GM19023 (cell line): ENCODE results near the gene CCDC61.

ENCODE experiments used
- ATAC-seq: cut with Tn5 transposase; IDR thresholded peaks from one replicate; pipeline ENCODE4 v1.9.1; 2021; ENCODE audit warnings: mild to moderate bottlenecking, moderate library complexity; ENCODE audit not compliant: unreplicated experiment

The CCDC61 gene

DNA sequence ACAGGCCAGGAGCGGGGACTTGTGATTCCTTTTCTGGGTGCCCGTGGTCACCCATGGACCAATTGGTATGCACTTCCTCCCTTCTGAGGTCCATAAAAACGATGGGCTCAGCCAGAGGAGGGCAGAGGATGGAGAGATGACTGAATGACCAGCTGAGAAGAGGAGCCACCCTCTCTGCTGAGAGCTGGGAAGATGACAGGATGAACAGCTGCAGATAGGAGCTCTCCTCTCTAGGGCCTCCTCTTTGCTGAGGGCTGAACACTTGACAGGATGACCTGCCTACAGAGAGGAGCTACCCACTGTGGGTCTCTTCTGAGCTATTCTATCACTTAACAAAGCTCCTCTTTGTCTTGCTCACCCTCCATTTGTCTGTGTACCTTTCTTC, 41.5 kb downstream of the CCDC61 start:
- no peak for ATAC-seq

DNA sequence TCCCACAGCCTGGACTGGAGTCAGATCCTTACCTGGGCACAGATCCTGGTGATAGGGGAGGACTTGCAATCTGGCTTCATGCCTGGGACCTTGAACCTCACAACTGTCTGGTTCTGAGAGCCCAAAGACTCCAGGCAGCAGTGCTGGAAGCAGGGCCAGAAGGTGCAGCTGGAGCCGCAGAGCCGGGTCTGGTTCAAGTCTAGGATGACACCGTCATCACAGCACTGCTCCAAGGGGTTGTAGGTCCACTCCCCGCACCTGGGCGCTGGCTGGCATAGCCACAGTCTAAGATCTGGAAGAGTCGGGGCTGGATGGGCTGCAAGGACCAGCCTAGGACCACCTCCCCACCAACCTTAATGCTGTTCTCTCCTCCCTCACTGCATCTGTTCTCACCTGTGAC, 44.9 kb downstream of the CCDC61 start:
- ATAC-seq: no peak

DNA sequence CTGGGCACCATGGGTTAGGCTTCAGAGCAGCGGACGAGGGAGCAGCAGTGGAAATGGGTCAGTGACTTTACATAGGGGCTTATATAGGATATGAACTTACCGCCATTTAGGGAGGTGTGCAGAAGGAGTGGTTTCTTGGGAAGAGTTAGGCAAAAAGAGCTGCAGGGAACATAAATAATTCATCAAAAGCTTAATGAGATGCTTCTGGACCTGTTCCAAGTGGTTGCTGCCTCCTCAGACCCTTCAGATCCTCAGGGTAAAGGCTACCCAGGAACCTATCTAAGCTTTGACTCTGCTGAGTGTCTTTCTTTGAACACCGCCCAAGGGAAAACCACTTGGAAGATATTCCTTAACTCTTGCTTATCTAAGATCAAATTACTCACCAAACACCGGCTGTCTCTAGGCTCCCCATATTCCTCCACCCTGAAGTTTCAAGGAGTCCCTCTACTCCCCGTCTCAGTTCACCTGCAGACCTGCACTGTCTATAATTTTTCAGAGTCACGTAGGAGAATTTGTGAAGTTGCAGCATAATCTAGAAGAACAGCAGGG, 45.8 kb downstream of the CCDC61 start, which contains the start of gene IGFL4:
Gene IGFL4 (minus strand): TSS at position 51 of the 549 bp plus-strand sequence. CDS start 40 bp downstream, at position 11.
- no peak for ATAC-seq

DNA sequence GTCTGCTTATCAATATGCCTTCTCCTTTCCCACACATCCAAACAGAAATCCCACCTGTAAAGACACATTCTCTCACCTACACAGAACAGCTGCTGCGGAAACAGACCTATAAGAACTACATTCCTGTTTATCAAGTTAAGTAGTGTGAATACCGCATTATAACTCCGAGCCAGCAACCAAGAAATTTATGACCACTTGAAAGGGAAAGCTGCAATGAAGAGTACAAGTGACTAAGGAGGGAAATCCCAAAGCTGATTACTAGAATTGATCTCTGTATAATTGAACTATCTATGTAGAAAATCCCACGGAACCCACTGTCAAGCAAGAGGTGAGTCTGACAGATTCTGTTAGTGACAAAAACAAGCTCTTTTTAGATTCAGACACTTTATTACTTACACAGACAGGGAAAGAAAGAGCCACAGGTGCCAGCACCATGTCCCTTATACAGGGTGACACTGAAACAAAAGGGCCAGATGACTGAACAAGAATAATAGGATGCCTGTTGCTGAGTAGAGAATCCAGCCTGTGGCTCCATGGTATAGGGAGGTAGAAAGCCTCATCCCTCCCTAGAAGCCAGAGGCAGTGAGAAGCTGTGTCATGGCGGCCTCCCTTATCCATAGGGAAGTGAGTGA, 47.1 kb downstream of the CCDC61 start:
- ATAC-seq: no peak

DNA sequence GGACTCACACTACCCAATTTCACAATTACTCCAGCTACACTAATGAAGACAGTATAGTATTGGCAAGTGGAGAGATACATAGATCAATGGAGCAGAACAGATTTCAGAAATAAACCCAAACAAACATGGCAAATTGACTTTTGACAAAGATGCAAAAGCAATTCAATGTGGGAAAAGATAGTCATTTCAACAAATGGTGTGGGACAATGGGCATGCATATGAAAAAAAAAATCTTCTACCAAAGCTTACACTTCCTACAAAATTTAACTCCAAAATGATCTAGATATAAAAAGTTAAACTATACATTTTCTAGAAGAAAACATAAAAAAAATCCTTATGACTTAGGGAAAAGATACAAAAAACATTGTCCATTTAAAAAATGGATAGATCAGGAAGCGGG, 48.3 kb downstream of the CCDC61 start:
- ATAC-seq: no peak

DNA sequence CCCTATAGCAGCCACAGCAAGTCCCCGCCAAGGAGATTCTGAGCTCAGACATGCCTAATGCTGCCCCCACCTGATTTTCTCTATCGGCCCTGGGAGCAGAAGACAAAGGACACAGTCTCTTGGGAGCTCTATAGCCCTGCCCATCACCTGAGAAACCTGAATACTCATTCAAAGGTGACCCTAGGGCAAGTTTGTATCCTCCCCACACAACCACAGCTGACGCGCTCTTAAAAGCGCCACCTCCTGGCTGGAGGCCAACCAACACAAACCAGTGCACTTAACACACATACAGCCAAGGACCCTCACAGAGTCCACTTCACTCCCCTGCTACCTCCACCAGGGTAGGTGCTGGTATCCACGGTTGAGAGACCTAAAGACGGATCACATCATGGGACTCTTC, 54.3 kb downstream of the CCDC61 start:
- no peak for ATAC-seq

DNA sequence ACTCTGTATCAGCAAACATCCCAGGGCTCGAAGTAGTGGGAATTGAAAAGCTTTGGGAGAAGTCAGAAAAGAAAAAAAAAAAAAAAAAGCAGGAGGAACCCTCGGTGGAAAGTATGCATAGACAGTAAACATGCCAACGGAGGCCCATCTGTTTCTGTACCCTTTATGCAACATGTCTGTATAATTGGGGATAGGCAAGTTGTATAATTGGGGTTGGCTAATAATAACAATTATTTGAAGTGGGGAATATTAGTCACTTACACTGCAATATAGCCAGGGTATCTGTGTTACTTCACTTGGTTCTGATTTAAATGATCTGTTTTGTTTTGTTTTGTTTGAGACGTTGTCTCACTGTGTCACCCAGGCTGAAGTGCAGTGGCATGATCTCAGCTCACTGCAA, 57.6 kb downstream of the CCDC61 start:
- no peak for ATAC-seq

DNA sequence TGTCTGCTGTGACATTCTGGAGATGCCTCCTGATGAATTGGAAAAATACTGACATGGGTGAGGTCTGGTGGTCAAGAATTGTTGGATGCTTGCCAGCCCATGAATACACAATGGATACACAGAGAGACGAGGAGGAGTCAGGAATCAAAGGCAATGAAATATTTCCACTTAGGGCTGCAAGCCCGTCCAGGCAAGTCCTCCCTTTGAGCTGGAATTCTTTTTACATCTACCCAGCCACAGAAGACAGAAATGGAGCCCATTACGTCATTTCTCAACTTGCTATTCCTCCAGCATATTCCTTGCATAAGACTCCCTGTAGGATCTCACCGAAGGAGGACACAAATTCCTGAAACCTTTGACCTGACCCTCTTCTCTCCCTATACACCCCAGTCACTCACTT, 61.3 kb downstream of the CCDC61 start:
- ATAC-seq: no peak

DNA sequence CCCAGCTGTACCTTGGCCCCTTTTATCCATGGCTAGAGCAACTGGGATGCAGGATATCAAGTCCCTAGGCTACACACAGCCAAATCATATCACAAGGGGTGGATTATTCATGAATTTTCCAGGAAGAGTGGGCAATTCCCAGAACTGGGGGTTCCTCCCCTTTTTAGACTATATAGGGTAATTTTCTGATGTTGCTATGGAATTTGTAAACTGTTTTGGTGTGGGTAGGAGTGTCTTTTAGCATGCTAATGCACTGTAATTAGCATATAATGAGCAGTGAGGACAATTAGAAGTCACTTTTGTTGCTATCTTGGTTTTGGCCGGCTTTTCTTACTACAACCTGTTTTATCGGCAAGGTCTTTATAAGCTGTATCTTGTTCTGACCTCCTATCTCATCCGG, 63.5 kb downstream of the CCDC61 start:
- no peak for ATAC-seq

DNA sequence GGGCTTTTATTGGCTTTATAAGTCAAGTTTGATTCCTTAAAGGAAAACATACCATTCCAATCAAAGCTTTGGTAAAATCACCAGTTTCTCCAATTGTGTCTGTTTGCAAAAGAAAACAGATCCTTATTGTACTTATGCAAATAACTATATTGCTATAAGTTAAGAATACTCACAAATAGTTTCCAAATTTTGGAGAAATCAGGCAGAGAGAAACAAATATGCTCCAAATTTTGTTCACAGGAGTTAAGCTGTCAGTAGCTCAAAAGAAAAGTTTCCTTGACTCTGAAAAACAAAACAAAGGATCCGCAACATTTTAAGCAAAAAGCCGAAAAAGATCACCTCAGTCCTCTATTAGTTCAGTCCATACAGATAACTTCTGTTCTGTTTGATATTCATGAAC, 64.7 kb downstream of the CCDC61 start:
- no peak for ATAC-seq

DNA sequence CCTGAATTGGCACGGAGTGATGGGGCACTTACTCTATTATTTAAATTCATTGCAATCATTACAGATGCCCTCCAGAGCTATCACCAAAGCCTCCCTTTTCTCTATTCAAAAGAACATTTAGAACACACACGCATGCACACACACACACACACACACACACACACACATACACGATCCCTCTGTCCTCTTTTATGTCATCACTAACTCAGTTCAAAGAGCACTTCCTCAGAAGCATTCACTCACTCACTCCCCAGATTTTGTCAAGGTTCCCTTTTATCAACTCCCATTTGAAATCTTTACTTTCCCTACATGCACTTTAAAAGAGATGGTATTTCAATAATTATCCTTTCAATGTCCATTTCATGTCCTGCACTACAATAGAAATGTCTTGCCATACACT, 67.9 kb downstream of the CCDC61 start:
- ATAC-seq: no peak

DNA sequence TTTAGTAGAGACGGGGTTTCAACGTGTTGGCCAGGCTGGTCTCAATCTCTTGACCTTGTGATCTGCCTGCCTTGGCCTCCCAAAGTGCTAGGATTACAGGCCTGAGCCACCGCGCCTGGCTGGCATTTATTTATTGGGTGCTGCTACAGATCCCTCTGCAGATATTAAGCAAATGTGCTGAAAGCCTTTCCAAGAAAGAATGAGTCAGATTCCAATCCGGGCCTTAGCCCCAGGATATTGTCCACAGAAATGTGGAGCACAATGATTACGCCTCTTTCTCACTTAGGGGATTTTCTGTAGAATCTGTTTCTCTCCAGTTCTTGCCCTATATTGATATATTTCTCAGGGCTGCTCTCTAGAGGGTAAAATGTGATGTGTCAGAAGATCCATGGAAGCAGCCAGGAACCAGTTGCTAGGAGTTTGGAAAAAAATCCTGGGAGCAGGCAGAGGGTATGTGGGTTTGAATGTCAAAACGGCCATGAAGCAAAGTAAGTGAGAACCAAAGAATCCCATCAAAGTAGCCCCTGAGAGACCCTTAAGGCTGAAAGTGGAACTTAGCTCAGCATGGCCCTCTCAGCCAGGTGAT, 70.3 kb downstream of the CCDC61 start:
- no peak for ATAC-seq

DNA sequence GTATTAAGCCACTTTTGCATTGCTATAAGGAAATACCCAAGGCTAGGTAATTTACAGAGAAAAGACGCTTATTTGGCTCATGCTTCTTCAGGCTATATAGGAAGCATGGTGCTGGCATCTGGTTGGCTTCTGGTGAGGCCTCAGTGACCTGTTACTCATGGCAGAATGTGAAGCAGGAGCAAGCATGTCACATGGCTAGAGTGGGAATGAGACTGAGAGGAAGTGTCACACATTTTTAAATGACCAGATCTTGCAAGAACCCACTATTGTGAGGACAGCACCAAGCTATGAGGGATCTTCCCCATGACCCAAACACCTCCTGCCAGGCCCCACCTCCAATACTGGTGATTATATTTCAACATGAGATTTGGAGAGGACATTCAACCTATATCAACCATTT, 71.2 kb downstream of the CCDC61 start:
- ATAC-seq: no peak

DNA sequence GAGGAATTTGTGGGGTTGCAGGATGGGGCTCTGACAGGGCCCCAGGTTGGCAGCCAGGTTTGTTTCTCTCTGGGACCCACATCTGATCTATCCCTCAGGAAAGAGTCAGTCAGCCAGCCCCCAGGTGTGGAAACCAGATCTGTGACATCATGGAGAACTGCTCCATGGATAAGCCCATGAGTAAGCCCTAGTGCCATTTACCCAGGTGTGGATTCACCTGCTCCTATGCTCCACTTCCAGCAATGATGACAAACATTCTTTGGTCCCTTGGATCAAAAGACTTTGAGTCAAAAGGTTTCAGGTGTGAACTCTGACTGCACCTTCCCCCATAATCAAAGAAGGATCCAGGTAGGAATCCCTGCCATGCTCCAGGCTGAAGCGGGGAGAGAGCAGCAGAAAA, 72.4 kb downstream of the CCDC61 start:
- ATAC-seq: no peak
